NCI-H1694 (cell line): Measurements from ENCODE around the gene PLEKHA6.
A peak's percentile ranks its signal among the peaks of the same experiment; 100 is the strongest.

ENCODE experiments used
- DNase-seq: peaks from one replicate; lab custom pipeline; 2025; lab: John Stamatoyannopoulos, UW

PLEKHA6 gene, protein sequence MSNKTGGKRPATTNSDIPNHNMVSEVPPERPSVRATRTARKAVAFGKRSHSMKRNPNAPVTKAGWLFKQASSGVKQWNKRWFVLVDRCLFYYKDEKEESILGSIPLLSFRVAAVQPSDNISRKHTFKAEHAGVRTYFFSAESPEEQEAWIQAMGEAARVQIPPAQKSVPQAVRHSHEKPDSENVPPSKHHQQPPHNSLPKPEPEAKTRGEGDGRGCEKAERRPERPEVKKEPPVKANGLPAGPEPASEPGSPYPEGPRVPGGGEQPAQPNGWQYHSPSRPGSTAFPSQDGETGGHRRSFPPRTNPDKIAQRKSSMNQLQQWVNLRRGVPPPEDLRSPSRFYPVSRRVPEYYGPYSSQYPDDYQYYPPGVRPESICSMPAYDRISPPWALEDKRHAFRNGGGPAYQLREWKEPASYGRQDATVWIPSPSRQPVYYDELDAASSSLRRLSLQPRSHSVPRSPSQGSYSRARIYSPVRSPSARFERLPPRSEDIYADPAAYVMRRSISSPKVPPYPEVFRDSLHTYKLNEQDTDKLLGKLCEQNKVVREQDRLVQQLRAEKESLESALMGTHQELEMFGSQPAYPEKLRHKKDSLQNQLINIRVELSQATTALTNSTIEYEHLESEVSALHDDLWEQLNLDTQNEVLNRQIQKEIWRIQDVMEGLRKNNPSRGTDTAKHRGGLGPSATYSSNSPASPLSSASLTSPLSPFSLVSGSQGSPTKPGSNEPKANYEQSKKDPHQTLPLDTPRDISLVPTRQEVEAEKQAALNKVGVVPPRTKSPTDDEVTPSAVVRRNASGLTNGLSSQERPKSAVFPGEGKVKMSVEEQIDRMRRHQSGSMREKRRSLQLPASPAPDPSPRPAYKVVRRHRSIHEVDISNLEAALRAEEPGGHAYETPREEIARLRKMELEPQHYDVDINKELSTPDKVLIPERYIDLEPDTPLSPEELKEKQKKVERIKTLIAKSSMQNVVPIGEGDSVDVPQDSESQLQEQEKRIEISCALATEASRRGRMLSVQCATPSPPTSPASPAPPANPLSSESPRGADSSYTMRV

DNA sequence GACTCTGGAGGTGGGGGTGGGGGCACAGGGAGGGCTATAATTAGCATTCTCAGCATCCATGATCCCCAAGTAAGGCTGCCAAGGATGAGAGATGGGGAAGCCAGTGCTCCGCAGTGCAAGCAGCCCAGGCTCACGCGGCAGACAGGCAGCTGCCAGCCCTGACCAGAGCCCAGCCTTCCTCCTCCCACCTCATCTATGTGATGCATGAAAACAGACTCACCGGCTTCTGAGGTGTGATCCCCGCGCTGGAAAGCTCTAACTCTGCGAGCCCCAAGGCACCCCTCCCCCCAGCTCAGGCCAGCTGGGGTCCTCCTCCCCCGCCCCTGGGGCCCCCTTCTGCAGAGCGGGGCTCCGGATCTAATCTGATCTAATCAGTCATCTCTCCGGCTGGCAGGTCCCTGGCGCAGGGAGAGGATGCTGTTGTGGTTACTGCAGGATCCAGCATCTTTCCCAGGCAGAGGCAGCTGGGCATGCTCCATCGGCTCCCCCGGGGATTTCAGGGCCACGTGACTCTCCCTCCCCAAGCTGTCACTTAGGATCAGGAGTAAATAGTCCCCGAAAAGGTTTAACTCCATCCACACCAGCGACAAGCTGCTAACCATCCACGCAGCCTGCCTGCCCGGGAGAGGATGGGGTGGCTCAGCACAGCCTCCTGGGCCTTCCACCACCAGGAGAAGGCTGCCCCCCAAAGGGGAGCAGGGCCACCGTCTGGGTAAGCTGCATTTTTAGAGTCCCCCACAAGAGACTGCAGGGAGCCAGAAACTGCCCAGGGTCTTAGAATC, at the start of gene PLEKHA6:
Gene PLEKHA6 (minus strand): TSS at position 456 of the 782 bp plus-strand sequence. CDS start 86,202 bp downstream, outside the sequence.
- peak; percentile 98 for DNase-seq

DNA sequence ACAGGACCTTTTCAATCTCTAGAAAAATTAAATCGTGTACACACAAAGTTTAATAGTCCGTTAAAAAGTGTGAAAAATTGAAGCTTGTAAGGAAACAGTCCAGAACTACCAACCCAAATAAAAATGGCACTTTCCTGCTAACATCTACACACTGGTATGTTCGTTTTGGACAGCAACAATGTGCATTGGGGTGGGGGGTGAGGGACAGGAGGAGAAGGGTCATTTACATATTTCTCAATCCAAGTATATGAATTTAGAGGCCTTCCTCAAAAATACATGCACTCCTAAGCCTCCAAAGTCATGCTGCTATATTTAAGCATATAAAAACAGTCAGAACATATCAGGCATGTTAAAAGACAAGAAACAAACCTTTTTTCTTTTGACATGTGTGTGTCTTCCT, 49.4 kb upstream of the PLEKHA6 start:
- DNase-seq = no peak

DNA sequence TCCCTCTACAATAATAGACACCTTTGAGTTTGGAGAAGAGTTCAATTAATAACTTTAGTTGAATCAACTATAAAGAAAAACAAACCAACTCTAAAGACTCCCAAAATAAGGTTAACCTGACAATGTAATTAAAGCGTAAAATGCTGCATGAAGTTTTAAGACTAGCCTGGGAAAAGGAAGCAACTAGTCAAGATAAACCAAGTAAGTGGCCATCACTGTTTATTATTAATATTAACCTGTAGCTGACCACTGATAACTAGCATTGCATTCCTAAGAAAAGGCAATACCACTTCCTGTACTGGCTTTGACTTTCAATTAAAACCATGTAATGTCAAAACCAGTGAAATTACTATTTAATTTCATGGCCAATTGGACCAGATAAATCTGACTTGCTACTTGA, 48.9 kb upstream of the PLEKHA6 start:
- no peak for DNase-seq

DNA sequence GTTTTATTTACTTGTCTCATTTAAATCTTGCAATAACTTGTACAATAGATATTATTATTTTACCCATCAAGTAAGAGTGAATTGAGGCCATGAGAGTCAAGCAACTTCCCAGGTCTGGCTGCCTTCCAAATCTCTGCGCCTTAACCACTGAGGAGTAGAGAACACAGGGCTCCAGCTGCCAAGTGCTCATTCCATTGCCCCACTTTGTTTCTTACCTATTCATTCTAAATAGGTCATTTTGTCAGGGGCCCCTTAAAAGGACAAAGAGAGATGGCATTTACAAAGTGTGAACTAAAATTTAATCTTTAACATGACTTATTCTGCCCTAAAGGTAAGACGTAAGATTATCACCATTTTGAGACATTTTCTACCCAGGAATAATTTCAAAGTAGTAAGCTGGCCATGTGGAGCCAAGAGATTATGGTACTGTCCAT, 48.4 kb upstream of the PLEKHA6 start:
- peak; percentile 23 for DNase-seq

DNA sequence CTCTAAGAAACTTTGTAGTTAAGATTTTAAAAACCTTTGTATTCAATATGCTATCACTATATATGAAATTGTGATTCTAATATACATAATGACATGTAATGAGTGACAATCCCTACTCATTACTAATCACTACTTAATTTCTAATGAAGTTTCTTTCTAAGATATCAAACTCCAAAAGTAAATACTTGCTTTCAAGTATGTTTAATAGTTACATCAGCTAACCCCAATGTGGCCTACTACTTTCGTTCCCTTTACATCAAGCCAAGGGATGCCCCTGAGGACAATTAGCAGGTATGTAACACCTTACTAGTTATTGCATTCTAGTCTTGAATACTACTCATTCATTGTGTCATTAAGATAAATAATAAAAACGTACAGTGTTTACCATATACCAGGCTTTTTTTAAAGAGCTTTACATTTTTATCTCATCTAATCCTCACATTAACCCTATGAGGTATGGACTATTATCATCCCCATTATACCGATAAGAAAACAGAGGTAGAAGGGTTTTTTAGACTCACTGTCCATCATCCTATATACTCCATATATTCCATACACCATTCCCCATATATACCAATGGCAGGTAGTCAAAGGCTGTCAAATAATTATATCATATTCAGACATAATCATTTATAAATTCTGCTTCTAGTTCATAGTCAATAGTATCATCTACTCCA, 47.7 kb upstream of the PLEKHA6 start:
- no peak for DNase-seq

DNA sequence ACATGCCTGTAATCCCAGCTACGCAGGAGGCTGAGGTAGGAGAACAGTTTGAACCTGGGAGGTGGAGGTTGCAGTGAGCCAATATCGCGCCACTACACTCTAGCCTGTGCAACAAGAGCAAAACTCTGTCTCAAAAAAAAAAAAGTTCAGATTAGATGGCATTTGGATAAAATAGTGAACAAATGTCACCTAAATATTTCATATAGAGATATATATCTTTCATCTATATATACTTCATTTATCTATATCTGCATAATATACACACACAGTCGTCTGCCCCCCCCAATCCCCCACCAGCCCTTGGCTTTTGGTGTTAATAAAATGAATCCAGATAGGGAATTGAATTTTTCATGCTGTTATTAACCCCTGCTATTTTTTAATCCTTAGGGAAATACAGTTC, 46.9 kb upstream of the PLEKHA6 start:
- no peak for DNase-seq

DNA sequence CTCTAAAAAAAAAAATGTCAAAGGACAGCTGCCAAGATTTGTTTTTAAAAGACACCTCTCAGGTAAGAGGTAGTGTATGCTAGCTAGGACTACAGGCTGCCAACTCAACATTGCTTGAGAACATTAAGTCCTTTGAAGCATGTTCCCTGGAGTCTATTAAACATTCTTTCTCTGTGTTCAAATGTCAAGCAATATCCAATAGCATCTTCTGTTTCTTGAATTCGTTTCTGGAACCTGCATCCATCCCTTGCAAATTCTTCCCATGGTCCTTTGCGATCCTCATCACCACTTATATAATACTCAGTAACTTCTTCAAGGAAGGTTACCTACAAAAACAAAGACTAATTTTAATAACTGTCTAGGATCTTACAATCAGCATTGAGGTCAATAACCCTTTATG, 46.3 kb upstream of the PLEKHA6 start:
- no peak for DNase-seq

DNA sequence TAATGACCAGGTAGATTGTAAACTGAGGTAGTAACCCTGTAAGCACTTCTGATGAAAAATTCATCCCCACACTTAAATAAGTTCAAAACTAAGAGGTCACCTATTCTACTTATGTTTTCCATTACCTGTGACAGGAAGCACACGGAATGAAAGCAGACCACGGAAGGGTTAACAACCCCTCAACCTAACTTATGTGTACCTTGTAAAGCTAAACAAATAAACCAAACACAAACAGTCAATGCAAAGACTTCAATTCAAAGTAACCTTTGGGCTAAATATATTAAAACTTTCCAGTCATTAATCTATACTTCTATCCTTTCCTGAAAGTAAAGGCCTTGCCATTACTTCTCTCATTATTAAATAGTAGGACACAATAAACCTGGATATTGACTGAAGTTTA, 44.9 kb upstream of the PLEKHA6 start:
- DNase-seq = no peak

DNA sequence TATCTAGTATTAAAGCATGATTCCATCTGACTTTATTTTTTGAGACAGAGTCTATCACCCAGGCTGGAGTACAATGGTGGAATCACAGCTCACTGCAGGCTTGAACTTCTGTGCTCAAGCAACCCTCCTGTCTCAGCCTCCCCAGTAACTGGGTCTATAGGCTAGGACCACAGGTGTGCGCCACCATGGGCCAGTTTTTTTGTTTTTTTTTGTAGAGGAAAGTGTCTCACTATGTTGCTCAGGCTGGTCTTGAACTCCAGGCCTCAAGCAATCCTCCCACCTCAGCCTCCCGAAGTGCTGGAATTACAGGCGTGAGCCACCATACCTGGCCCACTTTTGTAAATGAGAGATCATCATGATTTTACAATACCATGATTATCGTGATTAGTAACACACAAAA, 42.7 kb upstream of the PLEKHA6 start:
- DNase-seq = no peak

DNA sequence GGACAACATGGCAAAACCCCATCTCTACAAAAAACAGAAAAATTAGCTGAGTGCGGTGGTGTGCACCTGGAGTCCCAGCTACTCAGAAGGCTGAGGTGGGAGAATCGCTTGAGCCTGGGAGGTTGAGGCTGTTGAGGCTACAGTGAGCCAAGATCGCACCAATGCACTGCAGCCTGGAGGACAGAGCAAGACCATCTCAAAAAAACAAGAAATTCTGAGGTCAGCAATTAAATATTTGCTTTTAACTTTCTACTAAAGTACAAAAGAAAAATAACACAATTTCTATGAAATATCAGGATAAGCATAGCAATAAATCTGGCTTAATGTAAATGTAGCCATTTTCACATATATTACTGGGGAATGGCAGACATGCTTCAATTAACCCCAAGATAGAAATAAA, 42.0 kb upstream of the PLEKHA6 start:
- no peak for DNase-seq

DNA sequence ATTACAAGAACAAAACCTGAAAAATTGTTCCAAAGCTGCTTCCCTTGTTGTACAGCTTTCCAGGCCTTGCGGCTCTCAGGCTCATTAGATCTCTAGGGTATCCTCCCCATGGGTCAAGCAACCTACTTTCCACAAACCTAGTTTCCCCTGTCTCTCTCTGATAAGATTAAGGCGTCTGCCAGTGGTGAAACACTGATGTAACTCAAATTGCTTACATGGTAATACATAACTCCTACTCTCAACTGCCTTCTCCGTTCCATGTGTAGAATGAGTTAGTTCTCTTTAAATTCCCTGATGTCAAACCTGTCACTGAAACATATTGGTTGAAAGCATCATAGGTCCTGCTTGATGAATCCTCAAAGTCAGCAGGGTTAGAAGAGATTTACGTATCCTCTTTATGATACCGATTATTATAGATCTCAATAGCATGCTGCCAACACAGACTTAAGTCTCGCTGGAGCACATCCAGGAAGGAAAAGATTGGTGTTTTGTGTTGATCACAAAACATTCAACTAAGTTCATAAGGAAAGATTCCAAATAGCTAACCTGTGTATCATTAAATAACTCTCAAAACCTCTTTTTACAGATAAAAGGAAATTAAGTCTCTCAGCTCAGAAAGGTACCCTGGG, 41.3 kb upstream of the PLEKHA6 start:
- no peak for DNase-seq

DNA sequence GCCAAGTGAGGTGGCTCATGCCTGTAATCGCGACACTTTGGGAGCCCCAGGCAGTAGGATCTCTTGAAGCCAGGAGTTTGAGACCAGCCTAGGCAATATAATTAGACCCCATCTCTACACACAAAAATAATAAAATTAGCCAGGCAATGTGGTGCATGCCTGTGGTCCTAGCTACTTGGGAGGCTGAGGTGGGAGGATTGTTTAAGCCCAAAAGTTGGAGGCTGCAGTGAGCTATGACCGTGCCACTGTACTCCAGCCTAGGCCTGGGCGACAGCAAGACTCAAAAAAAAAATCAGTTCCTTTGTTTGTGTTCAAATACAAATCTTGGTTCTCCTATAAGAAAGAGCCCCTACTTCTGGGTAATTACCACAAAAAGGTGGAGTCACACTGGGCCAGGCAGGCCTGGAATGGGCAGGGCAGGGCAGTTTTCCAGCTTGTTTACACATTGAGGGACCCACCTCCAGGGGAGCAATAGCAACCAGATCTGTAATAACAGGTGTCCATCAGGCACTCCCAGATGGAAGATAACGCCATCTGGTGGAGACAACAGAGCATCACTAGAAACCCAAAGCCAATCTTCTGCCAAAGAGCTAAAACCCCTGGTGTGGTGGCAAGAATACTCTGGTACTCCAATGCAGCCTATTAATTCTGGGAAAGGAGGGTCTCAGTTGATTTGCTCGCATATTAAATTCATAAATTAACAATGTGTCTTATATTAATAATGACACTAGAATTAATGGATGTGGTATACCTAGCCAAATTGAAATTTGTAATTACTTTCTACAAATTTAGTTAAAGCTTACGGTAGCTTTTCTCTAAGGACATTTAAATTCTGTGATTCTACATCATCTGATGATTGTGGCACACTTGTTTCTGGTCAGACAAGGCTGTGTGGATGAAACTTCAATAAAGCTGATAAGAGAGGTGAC, 38.7 kb upstream of the PLEKHA6 start:
- peak; percentile 94 for DNase-seq

DNA sequence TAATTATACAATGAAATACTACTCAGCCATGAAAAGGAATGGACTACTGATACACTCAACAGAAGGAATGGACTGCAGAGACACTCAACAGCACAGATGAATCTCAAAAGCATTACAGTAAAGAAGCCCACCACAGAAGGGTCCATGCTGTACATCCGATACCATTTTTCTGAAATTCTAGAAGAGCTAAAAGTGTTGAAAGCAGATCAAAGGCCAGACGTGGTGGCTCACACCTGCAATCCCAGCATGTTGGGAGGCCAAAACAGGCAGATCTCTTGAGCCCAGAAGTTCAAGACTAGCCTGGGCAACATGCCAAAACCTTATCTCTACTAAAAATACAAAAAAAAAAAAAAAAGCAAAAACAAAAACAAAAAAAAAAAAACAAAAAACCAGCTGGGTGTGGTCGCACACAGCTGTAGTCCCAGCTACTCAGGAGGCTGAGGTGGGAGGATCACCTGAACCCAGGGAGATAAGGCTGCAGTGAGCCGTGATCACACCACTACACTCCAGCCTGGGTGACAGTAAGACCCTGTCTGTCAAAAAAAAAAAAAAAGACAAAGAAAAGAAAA, 36.4 kb upstream of the PLEKHA6 start:
- DNase-seq = no peak

DNA sequence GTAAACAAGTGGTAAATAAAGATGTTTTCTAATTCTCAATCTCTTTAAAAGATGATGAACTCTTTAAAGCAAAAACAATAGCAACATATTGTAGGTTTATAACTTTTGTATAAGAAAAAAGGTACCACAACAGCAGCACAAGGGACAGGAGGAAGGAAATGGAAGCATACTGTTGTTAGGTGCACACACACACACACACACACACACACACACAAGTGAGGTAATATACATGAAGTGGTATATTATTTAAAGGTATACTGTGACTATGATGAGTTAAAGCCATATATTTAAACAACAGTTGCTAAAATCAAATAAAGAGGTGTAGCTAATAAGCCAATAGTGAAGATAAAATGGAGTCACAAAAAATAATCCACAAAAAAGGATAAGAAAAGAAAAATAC, 31.9 kb upstream of the PLEKHA6 start:
- DNase-seq = no peak

DNA sequence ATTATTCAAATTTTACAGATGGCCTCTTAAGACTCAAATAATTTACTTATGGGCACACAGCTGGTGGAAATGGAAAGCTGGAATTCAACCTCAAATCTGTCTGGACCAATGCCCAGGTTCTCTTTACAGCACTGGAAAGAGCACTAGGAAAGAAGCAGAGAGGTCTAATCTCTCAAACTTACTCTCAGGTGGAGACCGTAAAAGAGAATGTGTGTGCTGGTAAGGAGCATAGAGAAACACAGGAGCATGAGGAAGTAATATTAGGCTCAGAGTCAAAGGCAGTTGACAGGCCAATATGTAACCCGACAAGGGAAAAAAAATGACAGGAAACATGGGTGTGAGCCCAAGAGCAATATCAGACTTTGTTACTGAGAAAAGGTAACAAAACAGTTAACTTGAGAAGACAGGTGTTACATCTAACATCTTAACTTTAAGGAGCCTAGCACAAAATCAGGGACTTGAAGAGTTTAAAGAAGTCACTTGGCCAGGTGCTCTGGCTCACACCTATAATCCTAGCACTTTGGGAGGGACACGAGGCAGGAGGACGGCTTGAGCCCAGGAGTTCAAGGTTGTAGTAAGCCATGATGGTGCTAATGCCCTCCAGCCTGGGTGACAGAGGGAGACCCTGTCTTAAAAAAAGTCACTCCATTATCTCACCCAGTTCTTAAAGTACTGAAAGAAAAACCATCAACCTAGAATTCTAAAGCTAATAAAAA, 31.2 kb upstream of the PLEKHA6 start:
- DNase-seq = no peak

DNA sequence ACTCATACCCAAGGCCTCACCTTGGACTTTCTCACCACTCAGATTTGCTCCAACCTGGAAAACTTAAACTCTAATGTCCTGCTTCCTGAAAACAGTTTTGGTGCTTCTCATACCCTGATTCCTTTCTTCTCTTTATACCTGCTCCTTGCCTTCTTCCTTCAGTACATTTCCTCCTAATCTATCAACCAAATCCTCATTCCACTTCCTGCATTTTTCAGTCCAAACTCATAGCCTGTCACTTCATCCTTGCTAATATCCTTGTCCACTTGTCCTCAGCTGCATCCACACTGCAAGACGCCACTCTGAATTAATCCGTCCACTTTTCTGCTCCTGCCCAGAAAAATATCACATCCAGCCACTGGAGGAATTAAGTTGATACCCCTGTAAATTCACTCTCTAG, 26.0 kb upstream of the PLEKHA6 start:
- DNase-seq = no peak

DNA sequence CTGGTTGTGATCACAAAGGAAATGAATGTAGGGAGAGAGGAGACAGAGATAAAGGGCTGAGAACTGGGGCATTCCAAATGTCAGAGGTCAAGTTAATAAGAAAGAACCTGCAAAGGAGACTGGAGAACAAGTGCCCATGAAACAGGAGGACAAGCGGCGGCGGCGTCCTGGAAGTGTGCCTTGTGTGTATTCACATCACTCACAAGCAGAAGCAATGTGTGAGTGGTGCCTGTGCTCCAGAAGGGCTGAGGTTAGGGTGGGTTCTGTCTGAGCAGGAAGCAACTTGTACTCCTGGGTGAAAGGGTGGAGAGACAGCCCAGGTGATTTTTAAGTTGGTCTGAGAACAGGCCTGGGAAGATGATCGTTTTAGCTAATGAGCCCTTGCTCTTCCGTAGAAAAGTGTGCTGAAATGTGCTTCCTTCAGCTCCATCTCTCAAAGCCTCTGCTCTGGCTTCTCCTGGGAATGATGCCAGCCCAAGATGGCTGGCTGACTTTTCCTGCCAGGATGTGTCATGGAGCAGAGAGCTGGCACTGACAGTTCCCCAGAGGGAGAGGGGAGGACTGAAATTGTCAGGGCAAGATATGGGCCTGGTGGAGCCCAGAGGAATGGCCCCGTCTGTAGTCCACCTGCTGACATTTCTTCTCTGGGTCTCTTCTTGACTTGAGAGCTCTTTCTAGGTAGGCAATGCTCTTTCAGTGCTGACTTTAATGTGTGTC, 25.1 kb upstream of the PLEKHA6 start:
- peak; percentile 38 for DNase-seq
